ENCODE data around the gene POU2F3. TPM values are rescaled to one million over a fixed set of nuclear protein-coding genes. Genes with fewer than 3 reads are reported as not detected.

POU2F3 gene
- polyA plus RNA-seq = 1.5 TPM
- long read RNA-seq, donor 1, partial matches to known transcripts = 0 of 2 reads
- long read RNA-seq, donor 1, other reads (novel, unspliced or antisense) = 0 of 2 reads
- long read RNA-seq, donor 2 = 0 reads
- long read RNA-seq, donor 3 = 0 reads
- long read RNA-seq, donor 4 = 0 reads
- long read RNA-seq, donor 5 = 0 reads
- long read RNA-seq, donor 6 = 0 reads
- long read RNA-seq, donor 7 = 0 reads
- long read RNA-seq, donor 8 = 0 reads
- long read RNA-seq, donor 9 = 0 reads
- long read RNA-seq, donor 10, partial matches to known transcripts = 0 of 1 reads
- long read RNA-seq, donor 10, other reads (novel, unspliced or antisense) = 0 of 1 reads
- long read RNA-seq, donor 11 = 0 reads

DNA sequence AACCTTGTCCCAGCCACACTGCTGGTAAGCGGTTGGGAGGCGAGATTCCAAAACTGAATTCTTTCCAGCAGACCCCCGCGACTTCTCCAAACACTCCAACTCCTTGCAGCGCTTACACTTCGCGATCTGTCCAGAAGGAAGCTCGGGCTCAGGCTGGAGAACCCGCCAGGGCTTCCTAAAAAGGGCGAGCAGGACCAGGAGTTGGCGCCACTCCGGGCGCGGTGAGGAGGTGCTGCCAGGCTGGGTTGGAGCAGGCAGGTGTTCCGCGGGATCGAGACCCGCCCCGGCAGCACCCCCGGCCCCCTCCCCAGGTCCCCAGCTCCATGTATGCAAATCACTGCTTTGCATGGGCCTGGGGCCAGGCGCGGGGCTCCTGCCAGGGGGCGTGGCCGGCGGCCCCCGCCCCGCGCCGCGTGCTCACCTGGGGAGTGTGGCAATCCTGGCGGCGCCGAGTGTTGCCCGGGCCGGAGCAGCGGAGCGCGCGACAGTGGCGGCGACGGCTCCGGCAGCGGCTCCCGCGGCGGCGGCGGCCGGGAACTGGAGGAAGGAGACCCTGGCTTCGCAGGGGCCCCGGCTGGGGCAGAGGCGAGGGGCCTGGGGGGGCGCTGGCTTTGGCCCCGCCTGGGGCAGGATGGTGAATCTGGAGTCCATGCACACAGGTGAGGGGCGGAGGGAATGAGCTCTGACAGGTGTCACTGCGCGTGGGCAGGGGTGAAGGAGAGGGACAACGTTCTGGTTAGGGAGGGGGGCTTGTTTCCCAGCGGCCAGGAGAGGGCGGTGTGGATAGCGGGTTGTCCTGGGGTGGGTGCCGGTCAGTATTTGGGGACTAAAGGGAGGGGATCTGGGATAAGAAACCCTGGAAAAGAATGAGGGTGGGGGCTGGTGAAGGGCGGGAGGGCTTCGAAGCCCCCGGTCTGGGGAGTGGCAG lies at the start of gene POU2F3:
Gene POU2F3 (plus strand): TSS at position 428 of the 928 bp plus-strand sequence. CDS start 204 bp downstream, at position 632.
- WGBS (ENCODE audit: insufficient coverage, low lambda C conversion rate) = 18% methylated on average over 3 of the region's 66 CpGs
- Histone ChIP-seq H3K27me3 (ENCODE audit: control insufficient read depth, insufficient read depth, low read length) (peaks cover 53% of the 10 kb centered on the region), H3K4me3 (ENCODE audit: low read length) (no peak within 1 kb of the TSS), H3K27ac (ENCODE audit: low read length) (no peak within 1 kb of the TSS), H3K4me1 (ENCODE audit: control insufficient read depth, insufficient read depth, low read length) (peaks cover 11% of the 10 kb centered on the region), H3K9me3 (ENCODE audit: control insufficient read depth, low read depth, low read length) (no peaks in the 10 kb centered on the region), H3K36me3 (ENCODE audit: control insufficient read depth, insufficient read depth, low read length) (no peaks in the 10 kb centered on the region)
- peak in 1 of 2 donors; percentile 72 for DNase-seq

GRCh38 chr11:120191058-120191457 lies 48.9 kb upstream of the POU2F3 start:
- Histone ChIP-seq H3K4me3 (ENCODE audit: low read length) (no peak overlapping the region), H3K4me1 (ENCODE audit: control insufficient read depth, insufficient read depth, low read length) (peaks cover 85% of the 10 kb centered on the region), H3K36me3 (ENCODE audit: control insufficient read depth, insufficient read depth, low read length) (no peaks in the 10 kb centered on the region), H3K27ac (ENCODE audit: low read length) (no peak overlapping the region), H3K27me3 (ENCODE audit: control insufficient read depth, insufficient read depth, low read length) (no peaks in the 10 kb centered on the region), H3K9me3 (ENCODE audit: control insufficient read depth, low read depth, low read length) (no peaks in the 10 kb centered on the region)
- no peak for DNase-seq
- WGBS (ENCODE audit: insufficient coverage, low lambda C conversion rate) = no CpG with 5 or more reads among the region's 4 CpGs

DNA sequence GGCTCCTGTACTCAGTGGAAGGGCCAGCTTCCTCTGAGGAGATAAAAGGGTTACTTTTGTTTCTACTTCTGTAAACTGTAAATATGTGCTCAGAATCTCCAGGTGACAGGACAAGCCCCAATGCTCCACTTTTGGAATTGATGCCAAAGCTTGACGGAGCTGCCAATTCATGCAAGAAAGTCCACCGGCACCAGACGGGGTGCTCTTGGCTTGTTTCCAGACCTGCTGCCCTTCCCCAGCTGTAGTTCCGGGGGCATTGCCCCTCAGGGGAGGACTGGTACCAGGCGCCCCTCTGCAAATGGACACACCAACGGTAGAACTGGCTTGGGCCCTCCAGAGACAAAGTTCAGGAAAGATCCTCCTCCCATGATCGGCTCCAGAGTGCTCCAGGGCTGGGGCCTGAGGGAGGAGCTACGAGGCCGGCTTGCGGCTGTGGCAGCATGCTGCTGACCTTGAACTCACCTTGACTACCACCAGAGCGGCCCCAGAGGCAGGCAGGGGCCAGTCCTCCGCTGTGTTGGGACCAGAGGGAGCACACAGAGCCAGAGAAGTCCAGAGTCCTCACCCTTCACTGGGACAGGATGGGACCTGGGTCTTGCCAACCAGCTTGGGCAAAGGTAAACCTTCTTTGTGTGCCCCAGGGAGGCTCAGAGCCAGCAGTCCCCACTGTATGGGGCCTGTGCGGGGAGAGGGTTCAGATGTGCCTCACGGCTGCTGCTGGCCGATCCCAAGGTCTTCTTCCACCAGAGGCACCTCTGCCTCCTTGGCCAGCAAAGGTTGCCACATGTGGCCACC lies 46.9 kb upstream of the POU2F3 start:
- Histone ChIP-seq H3K27me3 (ENCODE audit: control insufficient read depth, insufficient read depth, low read length) (no peaks in the 10 kb centered on the region), H3K36me3 (ENCODE audit: control insufficient read depth, insufficient read depth, low read length) (no peaks in the 10 kb centered on the region), H3K9me3 (ENCODE audit: control insufficient read depth, low read depth, low read length) (no peaks in the 10 kb centered on the region), H3K27ac (ENCODE audit: low read length) (peak overlapping the region; percentile 78), H3K4me3 (ENCODE audit: low read length) (no peak overlapping the region), H3K4me1 (ENCODE audit: control insufficient read depth, insufficient read depth, low read length) (peaks cover 85% of the 10 kb centered on the region)
- WGBS (ENCODE audit: insufficient coverage, low lambda C conversion rate) = no CpG with 5 or more reads among the region's 15 CpGs
- peak in 1 of 2 donors; percentile 87 for DNase-seq

- no peaks in the 10 kb centered on the region for H3K36me3 ChIP-seq (ENCODE audit: control insufficient read depth, insufficient read depth, low read length)
- H3K27me3 ChIP-seq (ENCODE audit: control insufficient read depth, insufficient read depth, low read length) = no peaks in the 10 kb centered on the region
- H3K4me1 ChIP-seq (ENCODE audit: control insufficient read depth, insufficient read depth, low read length) = peaks cover 85% of the 10 kb centered on the region
- no CpG with 5 or more reads among the region's 4 CpGs for WGBS (ENCODE audit: insufficient coverage, low lambda C conversion rate)
- DNase-seq = no peak
- H3K9me3 ChIP-seq (ENCODE audit: control insufficient read depth, low read depth, low read length) = no peaks in the 10 kb centered on the region
- no peak overlapping the region for H3K4me3 ChIP-seq (ENCODE audit: low read length)
- H3K27ac ChIP-seq (ENCODE audit: low read length) = no peak overlapping the region
Observed at GRCh38 chr11:120194166-120194565, 45.8 kb upstream of the POU2F3 start.

- no peaks in the 10 kb centered on the region for H3K36me3 ChIP-seq (ENCODE audit: control insufficient read depth, insufficient read depth, low read length)
- peak overlapping the region; percentile 97 for H3K27ac ChIP-seq (ENCODE audit: low read length)
- H3K4me1 ChIP-seq (ENCODE audit: control insufficient read depth, insufficient read depth, low read length) = peaks cover 85% of the 10 kb centered on the region
- DNase-seq = peak in 1 of 2 donors; percentile 42
- H3K27me3 ChIP-seq (ENCODE audit: control insufficient read depth, insufficient read depth, low read length) = no peaks in the 10 kb centered on the region
- WGBS (ENCODE audit: insufficient coverage, low lambda C conversion rate) = 10% methylated on average over 2 of the region's 13 CpGs
- no peaks in the 10 kb centered on the region for H3K9me3 ChIP-seq (ENCODE audit: control insufficient read depth, low read depth, low read length)
- H3K4me3 ChIP-seq (ENCODE audit: low read length) = no peak overlapping the region
Observed at GRCh38 chr11:120195601-120196320, 44.2 kb upstream of the POU2F3 start.

DNA sequence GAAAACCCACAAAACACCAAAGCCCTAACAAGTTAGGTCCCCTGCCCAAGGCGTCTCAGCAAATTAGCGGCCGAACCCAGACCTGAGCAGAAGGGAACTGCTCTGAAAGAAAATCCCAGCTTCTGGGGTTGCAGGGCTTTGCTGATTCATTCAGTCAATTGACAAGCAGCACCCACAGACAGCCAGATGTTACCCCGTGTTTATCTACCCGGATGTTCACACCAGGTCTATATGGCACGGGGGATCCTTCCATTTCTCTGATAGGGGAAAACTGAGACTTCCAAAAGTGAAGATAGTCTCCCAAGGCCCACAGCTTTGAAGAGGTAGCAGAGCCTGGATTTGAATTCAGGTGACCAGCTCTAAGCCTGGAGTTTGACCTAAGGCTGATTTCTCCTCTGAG lies 43.1 kb upstream of the POU2F3 start:
- no CpG with 5 or more reads among the region's 6 CpGs for WGBS (ENCODE audit: insufficient coverage, low lambda C conversion rate)
- Histone ChIP-seq H3K27me3 (ENCODE audit: control insufficient read depth, insufficient read depth, low read length) (no peaks in the 10 kb centered on the region), H3K4me3 (ENCODE audit: low read length) (no peak overlapping the region), H3K4me1 (ENCODE audit: control insufficient read depth, insufficient read depth, low read length) (peaks cover 83% of the 10 kb centered on the region), H3K27ac (ENCODE audit: low read length) (peak overlapping the region; percentile 97), H3K9me3 (ENCODE audit: control insufficient read depth, low read depth, low read length) (no peaks in the 10 kb centered on the region), H3K36me3 (ENCODE audit: control insufficient read depth, insufficient read depth, low read length) (no peaks in the 10 kb centered on the region)
- no peak for DNase-seq

DNA sequence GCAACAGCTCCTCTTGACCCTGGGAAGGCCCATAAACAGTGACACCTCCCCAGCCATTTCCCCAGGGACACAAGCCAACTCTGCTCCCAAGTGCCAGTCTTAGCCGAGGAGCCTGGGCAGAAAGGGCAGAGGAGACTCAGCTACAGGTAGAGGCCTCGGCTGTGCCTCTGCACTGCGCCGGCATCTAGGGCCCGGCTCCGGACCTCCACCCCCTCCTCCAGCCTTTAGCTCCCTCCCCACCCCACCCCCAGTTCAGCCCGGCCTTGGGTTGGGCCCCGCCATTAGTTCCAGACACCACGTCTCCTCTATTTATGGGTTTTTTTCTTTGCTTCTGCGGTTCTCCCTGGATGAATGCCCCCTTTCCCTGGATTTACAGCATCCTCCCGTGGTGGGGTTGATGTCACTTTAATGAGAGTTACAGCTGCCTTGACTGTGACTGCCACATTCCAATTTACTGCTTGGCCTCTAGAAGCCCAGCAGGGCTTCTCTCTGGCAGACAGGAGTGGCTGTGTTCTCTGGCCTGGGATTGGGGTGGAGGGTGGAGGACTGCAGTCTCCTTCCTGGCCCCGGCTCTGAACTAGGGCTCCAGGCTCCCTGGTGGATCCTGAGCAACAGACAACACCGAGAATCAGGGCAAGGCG lies 42.6 kb upstream of the POU2F3 start:
- Histone ChIP-seq H3K4me3 (ENCODE audit: low read length) (no peak overlapping the region), H3K27ac (ENCODE audit: low read length) (peak overlapping the region; percentile 97), H3K4me1 (ENCODE audit: control insufficient read depth, insufficient read depth, low read length) (peaks cover 85% of the 10 kb centered on the region), H3K27me3 (ENCODE audit: control insufficient read depth, insufficient read depth, low read length) (no peaks in the 10 kb centered on the region), H3K36me3 (ENCODE audit: control insufficient read depth, insufficient read depth, low read length) (no peaks in the 10 kb centered on the region), H3K9me3 (ENCODE audit: control insufficient read depth, low read depth, low read length) (no peaks in the 10 kb centered on the region)
- WGBS (ENCODE audit: insufficient coverage, low lambda C conversion rate) = no CpG with 5 or more reads among the region's 14 CpGs
- peak in 1 of 2 donors; percentile 72 for DNase-seq

- no CpG with 5 or more reads among the region's 9 CpGs for WGBS (ENCODE audit: insufficient coverage, low lambda C conversion rate)
- no peak for DNase-seq
- no peaks in the 10 kb centered on the region for H3K9me3 ChIP-seq (ENCODE audit: control insufficient read depth, low read depth, low read length)
- no peaks in the 10 kb centered on the region for H3K27me3 ChIP-seq (ENCODE audit: control insufficient read depth, insufficient read depth, low read length)
- H3K27ac ChIP-seq (ENCODE audit: low read length) = peak overlapping the region; percentile 97
- no peaks in the 10 kb centered on the region for H3K36me3 ChIP-seq (ENCODE audit: control insufficient read depth, insufficient read depth, low read length)
- H3K4me1 ChIP-seq (ENCODE audit: control insufficient read depth, insufficient read depth, low read length) = peaks cover 81% of the 10 kb centered on the region
- H3K4me3 ChIP-seq (ENCODE audit: low read length) = no peak overlapping the region
Observed at GRCh38 chr11:120197977-120198376, 42.0 kb upstream of the POU2F3 start.

- H3K27me3 ChIP-seq (ENCODE audit: control insufficient read depth, insufficient read depth, low read length) = no peaks in the 10 kb centered on the region
- no peaks in the 10 kb centered on the region for H3K9me3 ChIP-seq (ENCODE audit: control insufficient read depth, low read depth, low read length)
- no CpG with 5 or more reads among the region's 5 CpGs for WGBS (ENCODE audit: insufficient coverage, low lambda C conversion rate)
- no peak overlapping the region for H3K4me3 ChIP-seq (ENCODE audit: low read length)
- no peak for DNase-seq
- H3K4me1 ChIP-seq (ENCODE audit: control insufficient read depth, insufficient read depth, low read length) = peaks cover 77% of the 10 kb centered on the region
- H3K27ac ChIP-seq (ENCODE audit: low read length) = peak overlapping the region; percentile 97
- no peaks in the 10 kb centered on the region for H3K36me3 ChIP-seq (ENCODE audit: control insufficient read depth, insufficient read depth, low read length)
Observed at GRCh38 chr11:120198403-120198786, 41.5 kb upstream of the POU2F3 start.

All from large intestine (tissue), 12 donors.